Measurements from ENCODE around the gene SEZ6L2. TPM values are rescaled to one million over a fixed set of nuclear protein-coding genes. Genes with fewer than 3 reads are reported as not detected.

SEZ6L2 gene
- total RNA-seq, 1 experiment from 2014 or later = 44.7 TPM

GRCh38 chr16:29896841-29897240 lies 2.5 kb downstream of the SEZ6L2 start:
- no peak for TF ChIP-seq CTCF (conservative IDR thresholded peaks at IDR 0.05)
- H3K4me1 Mint-ChIP-seq = peaks cover 24 to 27% of the 10 kb centered on the region in 2 experiments
- no peak overlapping the region for H3T11ph ChIP-seq (ENCODE audit: low read length)
- no peak overlapping the region for H2AK5ac ChIP-seq (ENCODE audit: insufficient read length, low read length)
- H4K5ac ChIP-seq (ENCODE audit: insufficient read length, low read depth, low read length) = no peak overlapping the region
- H3K4me2 ChIP-seq (ENCODE audit: insufficient read depth, insufficient read length, low read length) = no peak overlapping the region
- no peak overlapping the region for H3K14ac ChIP-seq (ENCODE audit: insufficient read depth, low read length)
- H4K20me1 ChIP-seq (ENCODE audit: control insufficient read depth, insufficient read depth, insufficient read length) = no peaks in the 10 kb centered on the region
- no peaks in the 10 kb centered on the region; a peak in 1 of 5 replicates for H3K9me3 Mint-ChIP-seq
- no peak overlapping the region for H3K23ac ChIP-seq (ENCODE audit: insufficient read length, low read depth, low read length)
- no peak for DNase-seq
- H2BK12ac ChIP-seq (ENCODE audit: insufficient read length, low read depth, low read length) = no peak overlapping the region
- peaks cover 25% of the 10 kb centered on the region for H3K23me2 ChIP-seq (ENCODE audit: insufficient read length, low read depth, low read length, poor library complexity, severe bottlenecking)
- no peak overlapping the region for H3K27ac Mint-ChIP-seq
- H3K4me3 Mint-ChIP-seq = peak overlapping the region in 1 of 2 experiments; percentile 61; a peak in 3 of 5 replicates
- no peaks in the 10 kb centered on the region for H3K9me3 ChIP-seq (ENCODE audit: control insufficient read depth, low read depth, low read length)
- H3K4ac ChIP-seq (ENCODE audit: low read depth, low read length) = no peak overlapping the region
- no peak overlapping the region for H3K18ac ChIP-seq (ENCODE audit: insufficient read length, low read depth, low read length)
- H3K79me2 ChIP-seq (ENCODE audit: insufficient read depth, low read length) = no peaks in the 10 kb centered on the region; the same call in 1 of the 2 replicates
- H2BK120ac ChIP-seq (ENCODE audit: low read depth, low read length, poor library complexity, severe bottlenecking) = no peak overlapping the region
- H2BK20ac ChIP-seq (ENCODE audit: low read depth, low read length, poor library complexity, severe bottlenecking) = no peak overlapping the region
- no peak overlapping the region for H2BK5ac ChIP-seq (ENCODE audit: insufficient read length, low read length)
- H3K9ac ChIP-seq (ENCODE audit: extremely low read depth, insufficient read length, low read length) = no peak overlapping the region
- H3K56ac ChIP-seq (ENCODE audit: insufficient read length, low read depth, low read length) = no peak overlapping the region
- no peak overlapping the region for H2BK15ac ChIP-seq (ENCODE audit: low read depth, low read length)
- no peak overlapping the region for H2AFZ ChIP-seq (ENCODE audit: low read length)
- peaks cover 2% of the 10 kb centered on the region for H3K79me1 ChIP-seq (ENCODE audit: insufficient read depth, low read depth, low read length, poor library complexity, severe bottlenecking)
- no peaks in the 10 kb centered on the region for H3K27me3 ChIP-seq (ENCODE audit: insufficient read depth, low read length)
- H3K27ac ChIP-seq (ENCODE audit: insufficient read length, low read depth, low read length) = no peak overlapping the region
- H3K27me3 Mint-ChIP-seq (ENCODE audit: low read depth) = no peaks in the 10 kb centered on the region
- peaks cover 1% of the 10 kb centered on the region for H3K4me1 ChIP-seq (ENCODE audit: insufficient read depth, low read length)
- no peak overlapping the region for H4K8ac ChIP-seq (replicated peaks; ENCODE audit: insufficient read length, low read depth, low read length)
- no CpG with 5 or more reads among the region's 15 CpGs for WGBS (ENCODE audit: extremely low coverage, insufficient read length, low lambda C conversion rate)
- peaks cover 9 to 28% (median 23%) of the 10 kb centered on the region in 3 experiments; a peak in 6 of 7 replicates for H3K36me3 Mint-ChIP-seq (ENCODE audit: insufficient read depth in 1 of 3, low read depth in 3 of 3)
- H4K91ac ChIP-seq (ENCODE audit: insufficient read length, low read depth, low read length) = no peak overlapping the region

Measured in H9 (cell line).